ENCODE data around the gene CYP4F11. TPM values are rescaled to one million over a fixed set of nuclear protein-coding genes. Genes with fewer than 3 reads are reported as not detected.
A peak's percentile ranks its signal among the peaks of the same experiment; 100 is the strongest.

CYP4F11 gene
- total RNA-seq, 3 donors from 2014 or later, result 2.1 to 13.1 (median 8.8) TPM

GRCh38 chr19:15897026-15897737 lies 37.1 kb downstream of the CYP4F11 start:
- Histone ChIP-seq H3K9me3 (no peaks in the 10 kb centered on the region), H3K4me3 (no peak overlapping the region), H3K36me3 (ENCODE audit: low read depth) (no peaks in the 10 kb centered on the region), H3K4me1 (ENCODE audit: low read depth) (peaks cover 8% of the 10 kb centered on the region)
- ATAC-seq (no peak), DNase-seq (no peak)
- no peak for TF ChIP-seq CTCF (IDR thresholded peaks at IDR 0.05)
- intact Hi-C loops (cut with DNase I, micrococcal nuclease), result no loop called here

- Histone ChIP-seq H3K4me1 (ENCODE audit: low read depth) (peaks cover 8% of the 10 kb centered on the region), H3K9me3 (no peaks in the 10 kb centered on the region), H3K4me3 (no peak overlapping the region), H3K36me3 (ENCODE audit: low read depth) (no peaks in the 10 kb centered on the region)
- DNase-seq (no peak), ATAC-seq (no peak)
- intact Hi-C loops (cut with DNase I, micrococcal nuclease), result no loop called here
- no peak for TF ChIP-seq CTCF (IDR thresholded peaks at IDR 0.05)
These were observed 38.4 kb downstream of the CYP4F11 start for GRCh38 chr19:15895876-15896430.

GRCh38 chr19:15894359-15894758 lies 40.0 kb downstream of the CYP4F11 start:
- TF ChIP-seq CTCF (IDR thresholded peaks at IDR 0.05), result no peak

GRCh38 chr19:15893477-15893876 lies 40.9 kb downstream of the CYP4F11 start:
- DNase-seq, result peak; percentile 77 to 83 (median 78)
- intact Hi-C loops (cut with DNase I, micrococcal nuclease), result no loop called here
- Histone ChIP-seq H3K4me1 (ENCODE audit: low read depth) (peaks cover 8% of the 10 kb centered on the region), H3K36me3 (ENCODE audit: low read depth) (no peaks in the 10 kb centered on the region), H3K4me3 (no peak overlapping the region), H3K9me3 (no peaks in the 10 kb centered on the region)
- TF ChIP-seq CTCF (IDR thresholded peaks at IDR 0.05), result no peak
- peak; percentile 96 for ATAC-seq

More at GRCh38 chr19:15894359-15894758, 40.0 kb downstream of the CYP4F11 start:
- Histone ChIP-seq H3K4me3 (no peak overlapping the region), H3K9me3 (no peaks in the 10 kb centered on the region), H3K4me1 (ENCODE audit: low read depth) (peaks cover 8% of the 10 kb centered on the region), H3K36me3 (ENCODE audit: low read depth) (no peaks in the 10 kb centered on the region)
- ATAC-seq (no peak), DNase-seq (no peak)
- intact Hi-C loops (cut with DNase I, micrococcal nuclease), result no loop called here

GRCh38 chr19:15892012-15892411 lies 42.3 kb downstream of the CYP4F11 start:
- intact Hi-C loops (cut with DNase I, micrococcal nuclease), result no loop called here
- Histone ChIP-seq H3K9me3 (no peaks in the 10 kb centered on the region), H3K4me3 (no peak overlapping the region), H3K4me1 (ENCODE audit: low read depth) (peaks cover 8% of the 10 kb centered on the region), H3K36me3 (ENCODE audit: low read depth) (no peaks in the 10 kb centered on the region)
- ATAC-seq, result no peak
- DNase-seq, result no peak
- no peak for TF ChIP-seq CTCF (IDR thresholded peaks at IDR 0.05)
